ENCODE results near the gene NAT10. TPM values are rescaled to one million over a fixed set of nuclear protein-coding genes. Genes with fewer than 3 reads are reported as not detected.

The NAT10 gene
- total RNA-seq, 1 experiment from 2014 or later = 75.5 TPM

GRCh38 chr11:34136420-34136819 is 31.0 kb downstream of the NAT10 start:
- Mint-ChIP-seq H3K4me1 (no peaks in the 10 kb centered on the region), H3K4me3 (no peak overlapping the region), H3K36me3 (peaks cover 77% of the 10 kb centered on the region), H3K27me3 (ENCODE audit: low read depth) (no peaks in the 10 kb centered on the region), H3K9me3 (no peaks in the 10 kb centered on the region), H3K27ac (no peak overlapping the region)
- ATAC-seq = no peak
- POLR2A ChIA-PET = no interaction called here
- CTCF ChIA-PET = no interaction called here
- TF ChIP-seq ETV6 (CRISPR knock-in tag; IDR thresholded peaks at IDR 0.05) (no peak), MYBL2 (CRISPR knock-in tag; IDR thresholded peaks at IDR 0.05) (no peak), NFYB (CRISPR knock-in tag; conservative IDR thresholded peaks at IDR 0.05; ENCODE audit: low read depth) (no peak), GABPB1 (CRISPR knock-in tag; IDR thresholded peaks at IDR 0.05) (no peak), AFF4 (CRISPR knock-in tag; IDR thresholded peaks at IDR 0.05; ENCODE audit: borderline replicate concordance) (no peak), NR1H2 (CRISPR knock-in tag; IDR thresholded peaks at IDR 0.05) (no peak), E2F1 (CRISPR knock-in tag; IDR thresholded peaks at IDR 0.05) (no peak), MAX (CRISPR knock-in tag; IDR thresholded peaks at IDR 0.05) (no peak), ZNF396 (CRISPR knock-in tag; IDR thresholded peaks at IDR 0.05; ENCODE audit: borderline replicate concordance) (no peak), IRF2 (CRISPR knock-in tag; IDR thresholded peaks at IDR 0.05; ENCODE audit: borderline replicate concordance, low read depth) (no peak), TP53 (CRISPR knock-in tag; IDR thresholded peaks at IDR 0.05) (no peak), USF1 (CRISPR knock-in tag; IDR thresholded peaks at IDR 0.05) (no peak), ZNF425 (CRISPR knock-in tag; conservative IDR thresholded peaks at IDR 0.05) (no peak), IRF1 (CRISPR knock-in tag; IDR thresholded peaks at IDR 0.05) (no peak), NFE2L1 (CRISPR knock-in tag; IDR thresholded peaks at IDR 0.05) (no peak), ELF4 (CRISPR knock-in tag; IDR thresholded peaks at IDR 0.05; ENCODE audit: low read depth) (no peak), ESRRA (CRISPR knock-in tag; IDR thresholded peaks at IDR 0.05; ENCODE audit: borderline replicate concordance) (no peak), GTF2I (CRISPR knock-in tag; conservative IDR thresholded peaks at IDR 0.05) (no peak), NFATC4 (CRISPR knock-in tag; IDR thresholded peaks at IDR 0.05) (no peak)
- no peak for DNase-seq (ENCODE audit: low spot score)

Measured in WTC11 (cell line).